CD4-positive, alpha-beta T cell treated with Interleukin-6 at 100 ng/mL for 8 hours (primary cell): ENCODE measurements around the gene HPS1.
"Not testable (repeated sequence)": the region's sequence is repeated elsewhere in the genome, so short reads cannot be mapped to it uniquely, and the experiment has no call there.

Experiments used
- DNase-seq: peaks from one replicate; pipeline ENCODE4 v3.0.0-alpha.2; 2020; ENCODE audit warnings: mixed read lengths, low spot score

The HPS1 gene

DNA sequence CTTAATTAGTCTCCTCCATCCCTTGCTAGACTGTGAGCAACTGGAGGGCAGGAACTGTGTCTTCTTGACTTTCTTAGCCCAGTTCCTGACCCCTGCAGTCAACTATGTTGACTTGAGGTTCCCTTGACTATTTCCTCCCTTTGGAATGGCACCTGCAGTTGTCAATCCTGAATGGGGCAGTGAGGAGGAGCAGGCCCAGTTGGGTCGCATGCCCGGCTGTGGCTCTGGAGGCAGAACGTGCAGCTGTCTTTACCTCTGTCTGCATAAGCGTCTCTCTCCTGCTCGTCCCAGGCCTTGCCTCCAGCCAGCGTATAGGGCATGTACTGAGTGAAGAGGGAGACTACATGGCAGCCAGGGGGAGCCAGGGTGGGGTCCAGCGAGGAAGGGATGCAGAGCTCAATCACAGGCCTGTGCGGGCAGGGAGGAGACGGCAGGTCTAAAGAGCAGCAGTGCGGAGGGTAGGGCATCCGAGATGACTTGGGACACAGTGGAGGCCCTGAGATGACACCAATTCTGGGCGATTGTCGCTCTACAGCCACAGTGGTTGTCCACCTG, 58.6 kb downstream of the HPS1 start:
- no peak for DNase-seq

- DNase-seq: no peak
Measured at GRCh38 chr10:98384531-98385133, 62.1 kb downstream of the HPS1 start.

DNA sequence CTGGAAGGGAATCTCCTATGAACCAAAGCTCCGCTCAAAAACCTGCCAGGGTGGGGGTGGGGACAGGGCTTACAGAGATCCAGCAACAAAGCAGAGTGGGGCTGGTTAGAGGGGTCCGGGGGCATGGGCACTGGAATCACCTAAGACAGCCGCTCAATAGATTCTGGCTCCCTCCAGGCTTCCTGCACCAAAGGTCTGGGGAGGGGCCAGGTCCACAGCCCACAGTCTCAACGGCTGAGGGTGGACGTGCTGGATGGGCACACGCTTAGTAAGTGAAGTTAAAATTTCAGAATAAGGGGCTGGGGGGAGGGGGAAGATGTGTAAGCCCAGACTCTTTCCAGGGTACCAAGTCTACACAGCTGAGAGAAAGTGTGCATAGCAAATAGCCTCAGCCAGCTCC, 62.9 kb downstream of the HPS1 start:
- DNase-seq: no peak

DNA sequence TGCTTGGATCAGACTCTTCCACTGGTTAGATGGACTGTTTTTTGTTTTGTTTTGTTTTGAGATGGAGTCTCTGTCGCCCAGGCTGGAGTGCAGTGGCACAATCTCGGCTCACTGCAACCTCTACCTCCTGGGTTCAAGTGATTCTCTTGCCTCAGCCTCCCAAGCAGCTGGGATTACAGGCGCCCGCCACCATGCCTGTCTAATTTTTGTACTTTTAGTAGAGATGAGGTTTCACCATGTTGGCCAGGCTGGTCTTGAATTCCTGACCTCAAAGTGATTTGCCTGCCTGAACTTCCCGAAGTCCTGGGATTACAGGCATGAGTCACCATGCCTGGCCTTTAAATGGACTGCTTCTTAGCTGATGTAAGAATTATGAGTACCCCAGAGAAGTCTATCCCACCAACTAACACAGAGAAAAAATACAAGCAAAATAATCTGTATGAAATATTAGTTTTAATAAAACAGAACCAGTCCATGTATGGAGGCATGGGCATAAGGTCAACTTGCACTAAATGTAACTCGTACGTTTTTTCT, 63.5 kb downstream of the HPS1 start:
- not testable (repeated sequence) for DNase-seq

- no peak for DNase-seq
Measured at GRCh38 chr10:98382691-98383101, 64.0 kb downstream of the HPS1 start.

DNA sequence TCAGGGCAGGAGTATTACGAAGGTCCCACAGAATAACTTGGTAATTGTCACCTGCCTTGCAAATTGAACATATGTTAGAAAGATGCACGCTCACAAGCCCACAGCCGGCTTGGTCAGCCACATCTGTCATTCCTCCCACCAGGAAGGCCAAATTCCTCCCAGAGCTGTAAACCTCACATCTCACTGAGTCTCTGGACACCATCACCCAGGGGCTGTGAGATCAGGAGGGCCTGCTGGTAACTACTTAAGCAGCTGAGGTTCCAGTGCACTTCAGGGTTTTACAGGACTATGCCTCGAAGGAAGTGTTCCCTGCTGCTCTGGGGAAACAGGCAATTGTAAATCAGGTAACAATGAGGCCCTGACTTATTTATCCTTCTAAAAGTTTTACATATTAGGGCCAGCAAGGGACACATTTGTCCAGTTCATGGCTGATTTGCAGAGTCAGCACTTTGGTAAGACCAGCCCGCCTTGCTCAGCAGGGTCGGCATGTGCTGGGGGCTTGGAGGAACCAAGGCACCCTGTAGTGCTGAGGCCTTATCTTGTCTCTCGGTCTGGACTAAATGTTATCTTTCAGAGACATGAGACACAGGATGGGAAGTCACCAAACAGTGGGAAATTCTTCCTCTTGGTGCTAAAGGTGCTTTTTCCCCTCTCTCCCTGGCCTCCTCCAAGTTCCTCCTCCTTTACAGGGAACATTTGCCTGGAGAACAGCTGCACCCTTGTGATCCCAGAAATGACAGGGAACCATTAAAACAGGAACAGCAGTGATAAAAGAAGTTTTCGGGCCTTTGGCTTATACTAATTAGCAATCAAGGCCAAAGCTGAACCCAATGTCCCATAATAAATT, 66.0 kb downstream of the HPS1 start:
- DNase-seq: no peak

GRCh38 chr10:98378722-98379121, 68.0 kb downstream of the HPS1 start:
- DNase-seq: no peak

DNA sequence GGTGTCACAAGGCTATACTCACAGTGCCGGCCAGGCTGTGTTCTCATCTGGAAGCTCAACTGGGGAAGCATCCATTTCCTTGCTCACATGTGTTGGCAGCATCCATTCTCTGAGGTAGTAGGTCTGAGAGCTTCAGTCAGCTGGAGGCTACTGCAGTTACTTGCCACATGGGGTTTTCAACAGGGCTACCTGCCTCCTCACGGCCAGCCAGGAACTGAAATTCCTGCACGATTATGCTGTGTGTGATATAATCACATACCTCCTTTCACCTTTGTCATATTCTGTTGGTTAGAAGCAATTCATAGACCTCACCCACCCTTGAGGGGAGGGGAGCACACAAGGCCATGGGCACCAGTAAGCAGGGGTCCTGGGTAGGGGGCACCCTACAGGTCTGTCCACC, 69.2 kb downstream of the HPS1 start:
- no peak for DNase-seq

DNA sequence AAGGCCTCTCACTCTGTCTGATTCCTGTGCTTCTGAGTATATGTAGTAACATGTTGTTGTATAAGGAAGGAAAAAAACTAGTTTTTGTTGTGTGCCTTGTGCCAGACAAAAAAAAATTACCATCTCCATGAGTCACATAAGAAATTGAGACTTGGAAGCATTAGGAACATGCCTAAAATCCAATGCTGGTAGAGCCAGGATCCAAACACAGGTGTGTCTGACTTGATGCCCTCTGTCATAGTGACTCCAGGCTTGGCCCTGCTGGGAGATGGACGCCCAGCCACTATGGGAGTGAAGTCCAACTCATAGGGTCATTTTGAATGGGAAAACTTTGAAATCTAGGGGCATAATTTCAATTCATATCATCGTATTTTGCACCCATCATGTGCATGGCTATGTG, 69.7 kb downstream of the HPS1 start:
- DNase-seq: no peak

DNA sequence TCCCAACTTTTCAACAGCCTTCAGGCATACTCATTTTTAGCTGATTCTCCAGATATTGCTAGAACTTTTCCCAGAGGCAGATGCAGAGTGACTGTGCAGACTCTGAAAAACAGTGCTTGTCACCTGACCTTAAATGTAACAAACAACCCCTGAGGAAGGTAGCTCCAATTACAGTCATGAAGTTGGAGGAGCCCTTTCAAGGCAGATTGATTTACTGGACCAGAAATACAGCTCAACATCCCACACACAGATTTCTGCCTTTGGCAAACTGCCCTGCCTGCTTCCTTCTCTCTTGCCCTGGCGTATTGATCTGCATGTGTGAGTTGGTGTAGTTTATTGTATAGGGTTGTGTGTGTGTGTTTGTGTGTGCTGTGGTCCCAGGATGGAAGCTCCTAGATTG, 70.2 kb downstream of the HPS1 start:
- no peak for DNase-seq

- DNase-seq: no peak
Measured at GRCh38 chr10:98374217-98374985, 72.3 kb downstream of the HPS1 start.

DNA sequence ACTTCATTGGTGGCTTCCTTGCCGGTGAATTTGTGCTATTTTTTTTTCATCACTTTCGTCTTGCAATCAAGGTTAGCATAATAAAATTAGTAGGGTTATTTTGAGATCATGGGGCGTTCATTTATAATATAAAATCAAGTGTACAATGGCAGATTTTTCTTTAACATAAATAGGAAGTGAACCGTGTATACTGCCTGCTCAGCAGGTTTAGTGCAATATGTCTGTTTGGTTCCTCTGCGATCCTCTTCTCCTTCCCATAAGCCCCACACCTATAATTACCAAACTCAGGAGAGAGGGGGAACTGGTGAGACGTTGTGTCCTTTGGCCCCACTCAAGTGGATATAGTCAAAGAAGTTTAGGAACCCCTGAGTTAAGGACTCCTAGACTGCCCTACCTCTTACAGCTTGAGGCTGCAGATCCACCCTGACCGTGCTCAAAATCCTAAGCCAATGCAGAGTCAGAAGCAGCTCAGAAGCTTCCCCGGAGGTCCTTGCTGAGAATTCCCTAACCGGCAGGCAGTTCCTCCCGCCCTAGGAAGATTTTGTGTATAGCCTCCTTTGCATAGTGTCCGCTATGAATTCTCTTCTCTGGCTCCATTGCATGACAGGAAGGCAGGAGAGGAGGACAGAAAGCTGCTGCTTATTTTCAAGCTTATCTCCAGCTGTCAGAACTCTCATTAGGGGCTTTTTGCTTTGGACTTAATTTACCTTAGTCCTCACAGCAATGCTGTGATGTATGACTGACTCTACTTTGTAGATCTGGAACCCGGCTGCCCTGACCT, 73.3 kb downstream of the HPS1 start:
- DNase-seq: no peak

DNA sequence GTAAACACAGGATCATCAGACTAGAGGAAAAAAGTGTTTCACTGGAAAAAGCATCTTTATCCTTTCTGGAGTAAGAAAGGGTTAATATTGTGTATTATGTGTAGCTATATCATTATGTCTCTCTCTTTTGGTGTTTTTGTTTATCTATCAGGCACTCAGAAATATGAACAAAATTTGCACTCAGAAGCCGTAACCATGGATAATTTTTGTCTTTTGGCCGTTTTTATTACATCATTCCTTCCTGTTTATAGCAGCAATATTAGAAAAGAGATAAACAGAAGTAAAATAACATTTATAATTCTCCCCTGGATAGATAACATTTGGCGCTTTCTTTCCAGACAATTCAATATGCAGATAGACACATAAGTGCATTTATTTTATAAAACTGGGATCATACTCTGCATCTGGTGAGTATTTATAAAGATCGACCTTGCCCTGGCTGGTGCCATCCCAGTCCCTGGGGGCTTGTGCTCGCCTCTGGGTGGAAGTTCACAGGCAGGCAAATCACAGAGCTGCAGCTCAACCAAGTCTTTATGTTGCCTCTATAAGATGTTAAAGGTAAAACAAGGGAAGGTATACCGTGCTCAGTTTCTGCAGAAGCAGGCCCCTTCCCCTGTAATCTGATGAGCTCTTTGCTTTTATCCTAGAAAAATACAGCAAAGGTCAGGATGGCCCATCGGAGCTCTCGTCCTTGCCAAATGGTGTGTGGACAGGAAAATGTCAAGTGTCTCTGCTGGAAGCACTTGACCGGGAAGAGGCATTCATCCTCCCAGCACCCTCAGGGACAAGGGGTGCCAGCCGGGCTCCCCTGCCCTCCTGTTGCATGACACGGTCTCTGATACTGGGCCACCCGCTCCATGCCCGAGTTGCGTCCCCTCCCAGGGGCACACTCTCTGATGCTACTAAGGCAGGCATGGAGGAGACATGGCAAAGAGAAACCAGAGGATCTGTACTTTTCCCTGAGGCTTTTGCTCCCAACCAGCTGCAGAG, 75.6 kb downstream of the HPS1 start:
- DNase-seq: no peak

- DNase-seq: no peak
Measured at GRCh38 chr10:98369801-98370200, 76.9 kb downstream of the HPS1 start.

DNA sequence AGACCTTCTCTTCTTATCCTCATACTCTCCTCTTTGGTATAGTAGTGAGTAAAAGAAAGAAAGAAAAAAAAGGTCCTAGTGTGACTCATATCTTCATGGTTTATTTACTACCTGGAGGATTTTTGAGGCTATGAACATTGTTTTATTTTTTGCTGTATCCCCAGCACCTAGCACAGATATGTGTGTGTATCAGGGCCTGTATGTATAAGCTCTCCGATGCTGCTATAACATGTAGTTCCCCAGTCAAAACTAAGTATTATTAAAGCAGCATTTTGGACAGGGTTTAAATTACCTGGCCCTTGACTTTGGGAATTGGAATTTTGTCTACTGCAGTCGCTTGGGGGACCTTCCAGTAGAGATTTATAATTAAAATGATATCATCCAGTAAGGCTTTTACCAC, 78.1 kb downstream of the HPS1 start:
- no peak for DNase-seq

DNA sequence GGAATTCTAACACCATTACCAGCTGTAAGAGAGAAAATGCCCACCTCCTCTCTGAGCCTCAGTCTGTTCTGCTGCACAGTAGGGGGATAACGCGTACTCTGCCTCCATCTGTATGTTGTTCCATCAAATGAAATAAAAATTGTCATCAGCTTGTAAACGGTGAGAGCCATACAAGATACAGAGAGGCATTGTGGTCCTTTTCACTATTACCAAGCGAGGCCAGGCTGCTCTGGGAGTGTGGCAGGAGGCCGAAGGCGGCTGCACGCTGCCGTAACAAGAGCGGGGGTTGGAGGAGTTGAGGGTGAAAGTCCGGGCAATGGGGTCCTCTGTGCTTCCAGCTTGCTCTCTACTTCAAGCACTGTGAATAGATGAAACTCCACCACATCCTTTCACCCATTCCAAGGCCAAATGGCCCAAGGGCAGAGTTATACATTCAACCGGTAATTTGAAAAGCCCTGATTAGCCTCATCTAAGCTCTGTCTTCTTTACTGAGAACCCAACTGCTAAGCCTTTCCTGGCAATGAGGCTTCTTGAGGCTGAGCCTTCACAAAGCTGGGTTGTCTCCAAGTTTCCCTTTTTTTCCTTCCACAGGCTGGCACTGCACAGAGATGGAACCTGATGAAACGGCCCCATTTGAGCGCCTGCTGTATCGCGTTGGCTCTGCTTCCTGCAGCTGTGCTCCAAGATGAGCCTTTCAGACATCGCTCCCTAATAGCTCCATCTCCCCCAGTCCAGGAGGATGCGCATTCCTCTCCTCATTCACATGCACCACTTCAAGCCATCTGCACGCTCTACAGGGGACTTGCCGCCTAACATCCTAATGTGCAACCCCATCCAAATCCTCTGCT, 78.9 kb downstream of the HPS1 start:
- no peak for DNase-seq
